Retina (tissue), 1 donor: ENCODE results near the gene LRP2BP.
"Not testable (repeated sequence)": the region's sequence is repeated elsewhere in the genome, so short reads cannot be mapped to it uniquely, and the experiment has no call there.

Experiments
- DNase-seq: peaks from one replicate; pipeline ENCODE4 v3.0.0-alpha.2; 2016

Gene LRP2BP

GRCh38 chr4:185394568-185395237, 1.0 kb downstream of the LRP2BP start:
- DNase-seq = no peak

- no peak for DNase-seq
These were observed 3.6 kb downstream of the LRP2BP start for GRCh38 chr4:185392156-185392555.

- DNase-seq = no peak
These were observed 4.8 kb downstream of the LRP2BP start for GRCh38 chr4:185390941-185391340.

- no peak for DNase-seq
These were observed 7.8 kb downstream of the LRP2BP start for GRCh38 chr4:185387957-185388356.

- DNase-seq = no peak
These were observed 10.8 kb downstream of the LRP2BP start for GRCh38 chr4:185384930-185385331.

- DNase-seq = no peak
These were observed 11.7 kb downstream of the LRP2BP start for GRCh38 chr4:185384061-185384460.

- no peak for DNase-seq
These were observed 12.3 kb downstream of the LRP2BP start for GRCh38 chr4:185383451-185383850.

GRCh38 chr4:185382754-185383153, 13.0 kb downstream of the LRP2BP start:
- no peak for DNase-seq

GRCh38 chr4:185381288-185382196, 14.2 kb downstream of the LRP2BP start:
- no peak for DNase-seq

GRCh38 chr4:185380320-185380719, 15.4 kb downstream of the LRP2BP start:
- DNase-seq = no peak

GRCh38 chr4:185379326-185380295, 16.1 kb downstream of the LRP2BP start:
- DNase-seq = no peak

GRCh38 chr4:185378264-185378663, 17.5 kb downstream of the LRP2BP start:
- no peak for DNase-seq

GRCh38 chr4:185374573-185374972, 21.2 kb downstream of the LRP2BP start:
- no peak for DNase-seq

GRCh38 chr4:185374027-185374426, 21.7 kb downstream of the LRP2BP start:
- no peak for DNase-seq

- no peak for DNase-seq
These were observed 24.0 kb downstream of the LRP2BP start for GRCh38 chr4:185371702-185372101.

GRCh38 chr4:185370268-185370949, 25.3 kb downstream of the LRP2BP start:
- DNase-seq = no peak

- no peak for DNase-seq
These were observed 26.0 kb downstream of the LRP2BP start for GRCh38 chr4:185369731-185370130.

- no peak for DNase-seq
These were observed 30.8 kb downstream of the LRP2BP start for GRCh38 chr4:185364886-185365285.

- DNase-seq = no peak
These were observed 32.5 kb downstream of the LRP2BP start for GRCh38 chr4:185363251-185363650.

- DNase-seq = not testable (repeated sequence)
These were observed 33.2 kb downstream of the LRP2BP start for GRCh38 chr4:185362570-185362969.

- DNase-seq = no peak
These were observed 33.9 kb downstream of the LRP2BP start for GRCh38 chr4:185361872-185362271.

- DNase-seq = no peak
These were observed 35.8 kb downstream of the LRP2BP start for GRCh38 chr4:185359767-185360446.
